HEK293 (cell line): ENCODE results near the gene FOXRED2.
"Not testable (repeated sequence)": the region's sequence is repeated elsewhere in the genome, so short reads cannot be mapped to it uniquely, and the experiment has no call there.

Experiments used
- CTCF ChIA-PET: fragments of 350-600 bp; formaldehyde crosslinking; extraction: SDS; loops from one replicate; lab custom pipeline; 2021; ENCODE audit warnings: antibody characterized with exemption; lab: Yijun Ruan, JAX
- POLR2A ChIA-PET: fragments of 300-600 bp; formaldehyde crosslinking; extraction: SDS; loops from one replicate; lab custom pipeline; 2020; ENCODE audit warnings: antibody characterized with exemption, inconsistent platforms; lab: Yijun Ruan, JAX
- H3K27ac ChIP-seq: fragments of 200-500 bp; sonication (Bioruptor generic); 2 replicates; pipeline ENCODE4 v1.5.1; 2014; ENCODE audit warnings: low read depth, low read length, control low read depth, inconsistent platforms; ENCODE audit errors: extremely low read depth
- H3K36me3 ChIP-seq, 2 experiments: fragments of 200-500 bp in 1 of 2; sonication (Bioruptor generic) in 1 of 2; 1 replicate in 1 of 2; 2 replicates in 1 of 2; pipeline ENCODE4 v1.5.1; 2014 to 2017; ENCODE audit warnings: inconsistent platforms in 2 of 2, low read length in 2 of 2; ENCODE audit not compliant: control insufficient read depth in 2 of 2, insufficient read depth in 1 of 2
- H3K4me1 ChIP-seq: fragments of 200-500 bp; sonication (Bioruptor generic); 2 replicates; pipeline ENCODE4 v1.5.1; 2014; ENCODE audit warnings: mild to moderate bottlenecking, low read length, inconsistent platforms; ENCODE audit not compliant: control insufficient read depth, insufficient read depth
- H3K4me3 ChIP-seq: 2 replicates; pipeline ENCODE4 v1.5.1; 2011; ENCODE audit warnings: low read depth, mild to moderate bottlenecking, control low read depth, low read length, moderate library complexity
- H3K9me3 ChIP-seq: fragments of 200-500 bp; sonication (Bioruptor generic); 2 replicates; pipeline ENCODE4 v1.5.1; 2014; ENCODE audit warnings: low read depth, low read length, inconsistent platforms; ENCODE audit not compliant: control insufficient read depth, insufficient read depth
- EGR2 ChIP-seq: fragments of 450-650 bp; formaldehyde crosslinking; IDR thresholded peaks from 2 replicates; pipeline ENCODE4 v1.5.1; 2016; ENCODE audit warnings: low read depth, missing biosample characterization, missing genetic modification characterization
- FEZF1 ChIP-seq: fragments of 450-650 bp; formaldehyde crosslinking; IDR thresholded peaks from 2 replicates; pipeline ENCODE4 v1.5.1; 2016; ENCODE audit warnings: missing biosample characterization, missing genetic modification characterization
- GLIS1 ChIP-seq: fragments of 450-650 bp; formaldehyde crosslinking; IDR thresholded peaks from 2 replicates; pipeline ENCODE4 v1.5.1; 2016; ENCODE audit warnings: missing biosample characterization, missing genetic modification characterization
- HOXA7 ChIP-seq: sonication (generic); formaldehyde crosslinking; IDR thresholded peaks from 2 replicates; pipeline ENCODE4 v1.8.1; 2022; ENCODE audit warnings: missing genetic modification reagents, borderline replicate concordance
- KLF16 ChIP-seq: fragments of 450-650 bp; formaldehyde crosslinking; IDR thresholded peaks from 2 replicates; pipeline ENCODE4 v1.5.1; 2017; ENCODE audit warnings: missing biosample characterization, missing genetic modification characterization
- KLF8 ChIP-seq: fragments of 450-650 bp; formaldehyde crosslinking; IDR thresholded peaks from 2 replicates; pipeline ENCODE4 v1.5.1; 2016; ENCODE audit warnings: missing biosample characterization, missing genetic modification characterization
- OVOL3 ChIP-seq: fragments of 450-650 bp; formaldehyde crosslinking; IDR thresholded peaks from 2 replicates; pipeline ENCODE4 v1.5.1; 2016; ENCODE audit warnings: missing biosample characterization, missing genetic modification characterization
- REPIN1 ChIP-seq: fragments of 450-650 bp; formaldehyde crosslinking; IDR thresholded peaks from 2 replicates; pipeline ENCODE4 v1.5.1; 2017; ENCODE audit warnings: missing biosample characterization, missing genetic modification characterization, low read depth
- WT1 ChIP-seq: fragments of 450-650 bp; formaldehyde crosslinking; IDR thresholded peaks from 2 replicates; pipeline ENCODE4 v1.5.1; 2016; ENCODE audit warnings: missing biosample characterization, missing genetic modification characterization
- YY2 ChIP-seq: fragments of 450-650 bp; formaldehyde crosslinking; IDR thresholded peaks from 2 replicates; pipeline ENCODE4 v1.5.1; 2016; ENCODE audit warnings: missing biosample characterization, missing genetic modification characterization
- ZBTB21 ChIP-seq: fragments of 450-650 bp; formaldehyde crosslinking; IDR thresholded peaks from 2 replicates; pipeline ENCODE4 v1.5.1; 2017; ENCODE audit warnings: missing biosample characterization, missing genetic modification characterization
- ZFHX2 ChIP-seq: fragments of 450-650 bp; formaldehyde crosslinking; conservative IDR thresholded peaks from 2 replicates; pipeline ENCODE4 v1.5.1; 2016; ENCODE audit warnings: missing biosample characterization, missing genetic modification characterization
- ZNF121 ChIP-seq: fragments of 450-650 bp; formaldehyde crosslinking; IDR thresholded peaks from 2 replicates; pipeline ENCODE4 v1.5.1; 2016; ENCODE audit warnings: missing biosample characterization, missing genetic modification characterization
- ZNF133 ChIP-seq: fragments of 450-650 bp; formaldehyde crosslinking; IDR thresholded peaks from 2 replicates; pipeline ENCODE4 v1.5.1; 2016; ENCODE audit warnings: missing biosample characterization, missing genetic modification characterization
- ZNF155 ChIP-seq: fragments of 450-650 bp; formaldehyde crosslinking; IDR thresholded peaks from 2 replicates; pipeline ENCODE4 v1.5.1; 2016; ENCODE audit warnings: missing biosample characterization, missing genetic modification characterization
- ZNF184 ChIP-seq: fragments of 450-650 bp; IDR thresholded peaks from 2 replicates; pipeline ENCODE4 v1.5.1; 2018; ENCODE audit warnings: missing biosample characterization, mild to moderate bottlenecking, missing genetic modification characterization
- ZNF221 ChIP-seq: fragments of 450-650 bp; formaldehyde crosslinking; IDR thresholded peaks from 2 replicates; pipeline ENCODE4 v1.5.1; 2017; ENCODE audit warnings: missing biosample characterization, missing genetic modification characterization, borderline replicate concordance
- ZNF37A ChIP-seq: fragments of 450-650 bp; IDR thresholded peaks from 2 replicates; pipeline ENCODE4 v1.5.1; 2018; ENCODE audit warnings: missing biosample characterization, missing genetic modification characterization
- ZNF529 ChIP-seq: fragments of 450-650 bp; formaldehyde crosslinking; IDR thresholded peaks from 2 replicates; pipeline ENCODE4 v1.5.1; 2017; ENCODE audit warnings: missing genetic modification characterization, missing biosample characterization; ENCODE audit not compliant: insufficient replicate concordance
- ZNF561 ChIP-seq: fragments of 450-650 bp; IDR thresholded peaks from 2 replicates; pipeline ENCODE4 v1.5.1; 2018; ENCODE audit warnings: missing biosample characterization, missing genetic modification characterization, borderline replicate concordance
- ZNF596 ChIP-seq: fragments of 450-650 bp; IDR thresholded peaks from 2 replicates; pipeline ENCODE4 v1.5.0; 2018; ENCODE audit warnings: missing biosample characterization, mild to moderate bottlenecking, missing genetic modification characterization, moderate library complexity
- ZNF664 ChIP-seq: fragments of 450-650 bp; formaldehyde crosslinking; IDR thresholded peaks from 2 replicates; pipeline ENCODE4 v1.5.1; 2016; ENCODE audit warnings: missing biosample characterization, missing genetic modification characterization
- ZNF777 ChIP-seq: fragments of 450-650 bp; formaldehyde crosslinking; IDR thresholded peaks from 2 replicates; pipeline ENCODE4 v1.5.1; 2017; ENCODE audit warnings: missing biosample characterization, missing genetic modification characterization, borderline replicate concordance
- ZNF843 ChIP-seq: fragments of 450-650 bp; formaldehyde crosslinking; IDR thresholded peaks from 2 replicates; pipeline ENCODE4 v1.5.1; 2016; ENCODE audit warnings: missing biosample characterization, missing genetic modification characterization
- TF ChIP-seq, protein P1 (sequence below): fragments of 450-650 bp; formaldehyde crosslinking; IDR thresholded peaks from 2 replicates; pipeline ENCODE4 v1.5.1; 2017; ENCODE audit warnings: missing biosample characterization, missing genetic modification characterization
- TF ChIP-seq, protein P2 (sequence below): fragments of 450-650 bp; formaldehyde crosslinking; IDR thresholded peaks from 2 replicates; pipeline ENCODE4 v1.5.1; 2016; ENCODE audit warnings: missing biosample characterization, missing genetic modification characterization

Gene FOXRED2

DNA sequence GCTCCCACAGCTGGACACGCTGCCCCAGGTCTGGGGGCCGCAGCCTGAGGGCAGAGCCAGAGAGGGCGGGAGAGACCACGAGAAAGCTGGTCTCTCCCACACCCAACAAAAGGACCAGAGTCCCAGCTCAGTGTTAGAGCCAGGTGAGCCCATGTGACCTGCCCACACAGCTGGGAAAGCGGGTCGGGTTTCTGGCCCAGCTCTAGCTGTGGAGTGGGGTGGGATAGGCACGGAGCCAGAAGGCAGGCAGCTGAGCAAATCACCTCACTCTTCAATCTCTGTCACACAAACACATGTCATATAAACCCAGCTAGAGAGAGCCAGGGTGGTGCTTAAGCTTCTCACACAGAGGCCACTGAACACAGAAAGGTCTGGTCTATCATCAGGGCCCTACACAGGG is 29.9 kb upstream of the FOXRED2 start:
- peak; percentile 67 for TF ChIP-seq FEZF1 (tag by site-specific recombination)
- TF ChIP-seq HOXA7 (CRISPR knock-in tag), result no peak
- TF ChIP-seq ZFHX2 (tag by site-specific recombination), result peak; percentile 80
- TF ChIP-seq EGR2 (tag by site-specific recombination), result peak; percentile 81
- TF ChIP-seq ZBTB21, result no peak
- no peaks in the 10 kb centered on the region for H3K36me3 ChIP-seq
- H3K27ac ChIP-seq, result no peak overlapping the region
- H3K4me1 ChIP-seq, result no peaks in the 10 kb centered on the region
- no peak overlapping the region for H3K4me3 ChIP-seq
- CTCF ChIA-PET, result interaction anchor here (0.7 to 2.6 kb wide), 3 partner anchors 9 to 320 kb away, joined by 3 to 15 read pairs (median 8); no protein-coding TSS in a partner anchor
- POLR2A ChIA-PET, result no interaction called here
- no peaks in the 10 kb centered on the region for H3K9me3 ChIP-seq

DNA sequence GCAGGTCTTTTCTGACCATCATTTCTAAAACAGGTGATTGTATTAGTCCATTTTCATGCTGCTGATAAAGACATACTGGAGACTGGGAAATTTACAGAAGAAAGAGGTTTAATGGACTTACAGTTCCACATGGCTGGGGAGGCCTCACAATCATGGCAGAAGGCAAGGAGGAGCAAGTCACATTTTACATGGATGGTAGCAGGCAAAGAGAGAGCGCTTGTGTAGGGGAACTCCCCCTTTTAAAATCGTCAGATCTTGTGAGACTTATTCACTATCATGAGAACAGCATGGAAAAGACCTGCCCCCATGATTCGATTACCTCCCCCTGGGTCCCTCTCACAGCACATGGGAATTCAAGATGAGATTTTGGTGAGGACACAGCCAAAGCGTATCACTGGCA is 26.5 kb upstream of the FOXRED2 start:
- H3K4me3 ChIP-seq, H3K36me3 ChIP-seq, CTCF ChIA-PET, H3K4me1 ChIP-seq, H3K27ac ChIP-seq, POLR2A ChIA-PET, H3K9me3 ChIP-seq: not testable (repeated sequence)

DNA sequence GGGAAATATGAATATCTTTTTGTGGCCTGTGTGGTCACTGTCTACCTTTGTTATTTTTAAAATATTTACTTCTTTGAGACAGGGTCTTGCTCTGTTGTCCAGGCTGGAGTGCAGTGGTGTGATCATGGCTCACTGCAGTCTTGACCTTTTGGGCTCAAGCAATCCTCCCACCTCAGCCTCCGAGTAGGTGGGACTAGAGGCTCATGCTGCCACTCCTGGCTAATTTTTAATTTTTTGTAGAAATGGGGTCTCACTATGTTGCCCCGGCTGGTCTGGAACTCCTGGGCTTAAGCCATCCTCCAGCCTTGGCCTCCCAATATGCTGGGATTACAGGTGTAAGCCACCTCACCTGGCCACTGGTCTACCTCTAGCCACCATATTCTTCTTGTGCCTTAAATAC is 25.6 kb upstream of the FOXRED2 start:
- Histone ChIP-seq H3K36me3 (no peaks in the 10 kb centered on the region), H3K4me1 (0 out of 2 replicates have a peak, but pooled peaks cover 5% of the 10 kb centered on the region), H3K9me3 (no peaks in the 10 kb centered on the region), H3K27ac (no peak overlapping the region), H3K4me3 (no peak overlapping the region)
- ChIA-PET CTCF (no interaction called here), POLR2A (no interaction called here)
- TF ChIP-seq ZNF121 (peak; percentile 94), ZNF155 (tag by site-specific recombination) (no peak)
- TF ChIP-seq, all 188 proteins: peak for 1

DNA sequence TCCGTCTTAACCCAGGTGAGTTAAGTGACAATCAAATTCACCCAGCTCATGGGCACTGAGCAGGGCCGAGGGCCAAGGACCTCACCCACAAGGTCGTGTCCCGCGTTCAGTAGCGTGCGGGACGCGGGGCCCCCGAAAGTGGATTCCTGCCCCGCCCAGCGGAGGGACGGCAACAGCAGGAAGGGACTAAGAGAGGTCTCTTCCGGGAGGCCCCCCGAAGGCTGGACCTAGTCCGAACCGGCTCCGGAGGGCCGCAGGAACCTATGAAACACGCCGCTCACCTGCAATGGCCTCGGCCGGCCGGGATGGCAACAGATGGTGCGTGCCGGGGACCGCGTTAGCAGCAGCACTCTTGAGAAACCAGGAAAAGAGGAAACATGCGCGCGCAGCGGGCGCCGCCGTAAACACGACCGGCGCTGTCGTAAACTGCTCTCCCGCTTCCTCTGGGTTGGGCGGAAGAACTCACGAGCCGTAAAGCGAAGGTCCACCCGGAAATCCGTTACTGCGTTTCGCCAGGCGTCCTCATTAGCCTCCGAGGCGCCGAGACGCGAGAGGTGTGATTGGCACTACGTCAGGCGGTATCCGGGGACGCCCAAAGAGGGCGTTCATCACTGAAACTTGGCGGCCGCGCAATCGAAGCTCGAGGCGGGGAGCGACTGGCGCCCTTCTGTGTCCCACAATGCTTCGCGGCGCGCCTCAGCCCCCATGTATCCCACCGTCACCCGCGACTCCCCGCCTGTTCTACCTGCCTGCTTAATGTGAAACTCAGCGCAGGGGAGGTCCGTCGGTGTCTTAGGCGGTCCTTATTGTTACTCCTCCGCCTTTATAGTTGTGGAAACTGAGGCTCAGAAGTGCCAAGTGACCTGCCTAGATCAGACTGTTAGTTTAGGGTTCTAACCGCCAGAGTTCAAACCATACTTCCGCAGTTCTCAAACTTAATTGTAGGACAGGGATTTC is 22.2 kb upstream of the FOXRED2 start, which contains the start of gene EIF3D:
Gene EIF3D, minus strand, starts transcription at position 372 of the 957 bp plus-strand sequence. CDS start 3,045 bp downstream, outside the sequence.
- Histone ChIP-seq H3K9me3 (no peaks in the 10 kb centered on the region), H3K4me3 (peak within 1 kb of the TSS; percentile 94), H3K27ac (peak within 1 kb of the TSS; percentile 98), H3K4me1 (0 out of 2 replicates have a peak, but pooled peaks cover 5% of the 10 kb centered on the region), H3K36me3 (peaks cover 25 to 33% of the 10 kb centered on the region in 2 experiments)
- ChIA-PET POLR2A (interaction anchor here (0.5 to 2.9 kb wide), 18 partner anchors 9 to 1256 kb away, joined by 3 to 35 read pairs (median 3); partner anchors contain the start of genes FOXRED2, IFT27 and MYH9), CTCF (interaction anchor here (0.6 to 2.5 kb wide), 7 partner anchors 11 to 504 kb away, joined by 3 to 12 read pairs (median 4); no protein-coding TSS in a partner anchor)
- TF ChIP-seq, protein P1, sequence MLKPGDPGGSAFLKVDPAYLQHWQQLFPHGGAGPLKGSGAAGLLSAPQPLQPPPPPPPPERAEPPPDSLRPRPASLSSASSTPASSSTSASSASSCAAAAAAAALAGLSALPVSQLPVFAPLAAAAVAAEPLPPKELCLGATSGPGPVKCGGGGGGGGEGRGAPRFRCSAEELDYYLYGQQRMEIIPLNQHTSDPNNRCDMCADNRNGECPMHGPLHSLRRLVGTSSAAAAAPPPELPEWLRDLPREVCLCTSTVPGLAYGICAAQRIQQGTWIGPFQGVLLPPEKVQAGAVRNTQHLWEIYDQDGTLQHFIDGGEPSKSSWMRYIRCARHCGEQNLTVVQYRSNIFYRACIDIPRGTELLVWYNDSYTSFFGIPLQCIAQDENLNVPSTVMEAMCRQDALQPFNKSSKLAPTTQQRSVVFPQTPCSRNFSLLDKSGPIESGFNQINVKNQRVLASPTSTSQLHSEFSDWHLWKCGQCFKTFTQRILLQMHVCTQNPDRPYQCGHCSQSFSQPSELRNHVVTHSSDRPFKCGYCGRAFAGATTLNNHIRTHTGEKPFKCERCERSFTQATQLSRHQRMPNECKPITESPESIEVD (tag by site-specific recombination), result no peak
- TF ChIP-seq ZNF221 (tag by site-specific recombination) (no peak), REPIN1 (tag by site-specific recombination) (peak; percentile 62; the same call in 1 of the 2 replicates), WT1 (tag by site-specific recombination) (peak; percentile 24; the same call in 1 of the 2 replicates), ZNF664 (tag by site-specific recombination) (no peak), ZNF133 (tag by site-specific recombination) (no peak), ZNF37A (tag by site-specific recombination) (no peak), YY2 (tag by site-specific recombination) (peak; percentile 16; the same call in 1 of the 2 replicates), KLF8 (tag by site-specific recombination) (peak; percentile 92), ZNF184 (tag by site-specific recombination) (no peak), ZNF777 (tag by site-specific recombination) (no peak), OVOL3 (tag by site-specific recombination) (peak; percentile 64; the same call in 1 of the 2 replicates), GLIS1 (tag by site-specific recombination) (0 out of 2 replicates have a peak, but pooled peaks have one; percentile 14), ZNF529 (tag by site-specific recombination) (no peak), ZNF596 (tag by site-specific recombination) (no peak), ZNF561 (tag by site-specific recombination) (peak; percentile 21; the same call in 1 of the 2 replicates), ZNF843 (tag by site-specific recombination) (0 out of 2 replicates have a peak, but pooled peaks have one; percentile 20), KLF16 (tag by site-specific recombination) (peak; percentile 76)
- TF ChIP-seq, protein P2, sequence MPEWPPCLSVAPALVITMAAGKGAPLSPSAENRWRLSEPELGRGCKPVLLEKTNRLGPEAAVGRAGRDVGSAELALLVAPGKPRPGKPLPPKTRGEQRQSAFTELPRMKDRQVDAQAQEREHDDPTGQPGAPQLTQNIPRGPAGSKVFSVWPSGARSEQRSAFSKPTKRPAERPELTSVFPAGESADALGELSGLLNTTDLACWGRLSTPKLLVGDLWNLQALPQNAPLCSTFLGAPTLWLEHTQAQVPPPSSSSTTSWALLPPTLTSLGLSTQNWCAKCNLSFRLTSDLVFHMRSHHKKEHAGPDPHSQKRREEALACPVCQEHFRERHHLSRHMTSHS, result no peak
